HG02571 (cell line): ENCODE measurements around the gene DIAPH1.
"Not testable (repeated sequence)": the region's sequence is repeated elsewhere in the genome, so short reads cannot be mapped to it uniquely, and the experiment has no call there.

ENCODE experiments used
- ATAC-seq: cut with Tn5 transposase; IDR thresholded peaks from one replicate; pipeline ENCODE4 v1.9.1; 2021; ENCODE audit warnings: mild to moderate bottlenecking, moderate library complexity; ENCODE audit not compliant: unreplicated experiment

The DIAPH1 gene

DNA sequence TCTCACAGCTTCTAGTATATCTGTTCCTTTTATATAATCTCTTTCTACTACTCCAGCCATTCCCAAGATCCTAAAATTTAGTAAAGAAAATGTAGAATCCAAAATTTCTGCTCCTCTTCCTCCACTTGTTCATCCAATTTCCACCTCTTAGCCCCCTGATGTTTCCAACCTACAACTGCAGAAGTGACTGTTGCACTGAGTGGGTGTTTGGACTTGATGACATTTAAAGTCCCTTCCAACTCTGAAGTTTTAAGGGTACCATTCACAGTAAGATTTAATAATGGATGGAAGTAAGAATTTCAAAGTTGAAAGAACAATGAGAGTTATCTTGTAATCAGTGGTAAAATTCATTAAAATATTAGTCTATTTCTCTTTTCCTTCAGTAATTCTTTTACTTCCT, 5.5 kb downstream of the DIAPH1 start:
- no peak for ATAC-seq

DNA sequence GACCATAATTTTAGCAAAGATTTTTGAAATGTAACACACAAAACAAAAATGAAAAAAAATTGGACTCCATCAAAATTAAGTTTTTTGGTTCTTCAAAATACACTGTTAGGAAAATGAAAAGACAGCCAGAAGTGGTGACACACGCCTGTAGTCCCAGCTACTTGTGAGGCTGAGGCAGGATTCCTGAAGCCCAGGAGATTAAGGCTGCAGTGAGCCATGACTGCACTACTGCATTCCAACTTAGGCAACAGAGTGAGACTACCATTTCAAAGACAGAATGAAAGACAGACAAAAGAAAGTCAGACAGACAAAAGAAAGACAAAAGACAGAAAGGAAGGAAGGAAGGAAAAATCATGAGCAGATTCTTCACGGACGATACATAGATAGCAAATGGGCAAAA, 7.5 kb downstream of the DIAPH1 start:
- no peak for ATAC-seq

DNA sequence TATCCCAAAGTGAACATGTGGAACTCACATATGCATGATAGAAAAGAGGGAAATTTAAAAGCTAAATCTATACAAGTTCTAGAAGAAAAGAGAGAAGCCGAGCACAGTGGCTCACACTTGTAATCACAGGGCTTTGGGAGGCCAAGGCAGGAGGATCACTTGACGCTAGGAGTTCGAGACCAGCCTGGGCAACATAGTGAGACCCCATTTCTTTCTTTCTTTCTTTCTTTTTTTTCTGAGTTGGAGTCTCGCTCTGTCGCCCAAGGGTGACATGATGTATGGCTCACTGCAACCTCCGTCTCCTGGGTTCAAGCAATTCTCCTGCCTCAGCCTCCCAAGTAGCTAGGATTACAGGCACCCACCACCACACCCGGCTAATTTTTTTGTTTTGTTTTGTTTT, 8.9 kb downstream of the DIAPH1 start:
- not testable (repeated sequence) for ATAC-seq

DNA sequence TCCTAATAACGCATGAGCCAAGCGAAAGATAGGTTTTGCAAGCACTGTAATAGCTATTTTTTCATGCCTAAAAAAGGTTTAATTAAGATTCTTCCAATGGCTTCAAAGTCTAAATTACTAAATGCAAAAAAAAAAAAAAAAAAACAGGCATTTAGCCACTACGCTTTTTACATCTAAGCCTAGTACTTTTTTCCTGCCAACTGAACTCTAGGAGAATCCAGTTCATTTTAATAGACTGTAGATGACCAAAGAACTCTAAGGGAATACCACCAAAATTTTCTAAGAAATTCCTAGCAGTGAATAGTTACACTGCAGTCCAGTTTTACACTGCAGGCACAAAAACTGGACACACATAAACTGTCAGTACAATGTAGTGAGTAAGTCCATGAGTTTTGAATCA, 9.8 kb downstream of the DIAPH1 start:
- no peak for ATAC-seq

DNA sequence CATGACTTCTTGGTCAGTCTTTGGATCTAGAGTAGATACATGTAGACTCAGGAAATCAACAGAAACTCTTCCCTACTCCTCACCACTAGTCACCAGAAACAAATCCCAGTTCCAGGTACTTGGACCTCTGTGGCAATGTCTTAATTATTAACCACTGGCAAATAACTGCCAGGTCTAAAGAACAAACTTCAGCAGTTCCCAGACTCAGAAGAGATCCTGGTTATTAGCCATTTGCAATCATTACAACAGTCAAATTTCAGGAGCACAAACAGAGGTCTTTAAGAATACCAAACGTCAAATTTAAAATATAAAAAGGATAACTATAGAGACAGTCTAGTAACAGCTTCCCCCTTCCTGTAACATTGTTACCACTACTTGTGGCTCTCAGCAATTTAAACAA, 10.2 kb downstream of the DIAPH1 start:
- no peak for ATAC-seq

DNA sequence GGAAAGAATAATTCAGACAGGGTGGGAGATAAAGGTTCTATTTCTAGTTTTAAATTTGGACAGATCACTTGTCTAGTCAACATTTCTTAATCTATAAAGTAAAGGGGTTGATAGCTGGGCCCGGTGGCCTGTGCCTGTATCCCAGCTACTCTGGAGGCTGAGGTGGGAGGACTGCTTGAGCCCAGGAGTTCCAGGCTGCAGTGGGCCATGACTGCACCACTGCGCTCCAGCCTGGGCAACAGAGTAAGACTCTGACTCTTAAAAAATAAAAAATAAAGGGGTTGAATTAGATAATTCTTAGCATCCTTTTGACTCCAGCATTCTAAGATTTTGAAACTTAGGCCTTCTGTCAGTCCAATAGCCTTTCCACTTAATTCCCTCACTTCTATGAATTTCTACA, 10.8 kb downstream of the DIAPH1 start:
- ATAC-seq: no peak

DNA sequence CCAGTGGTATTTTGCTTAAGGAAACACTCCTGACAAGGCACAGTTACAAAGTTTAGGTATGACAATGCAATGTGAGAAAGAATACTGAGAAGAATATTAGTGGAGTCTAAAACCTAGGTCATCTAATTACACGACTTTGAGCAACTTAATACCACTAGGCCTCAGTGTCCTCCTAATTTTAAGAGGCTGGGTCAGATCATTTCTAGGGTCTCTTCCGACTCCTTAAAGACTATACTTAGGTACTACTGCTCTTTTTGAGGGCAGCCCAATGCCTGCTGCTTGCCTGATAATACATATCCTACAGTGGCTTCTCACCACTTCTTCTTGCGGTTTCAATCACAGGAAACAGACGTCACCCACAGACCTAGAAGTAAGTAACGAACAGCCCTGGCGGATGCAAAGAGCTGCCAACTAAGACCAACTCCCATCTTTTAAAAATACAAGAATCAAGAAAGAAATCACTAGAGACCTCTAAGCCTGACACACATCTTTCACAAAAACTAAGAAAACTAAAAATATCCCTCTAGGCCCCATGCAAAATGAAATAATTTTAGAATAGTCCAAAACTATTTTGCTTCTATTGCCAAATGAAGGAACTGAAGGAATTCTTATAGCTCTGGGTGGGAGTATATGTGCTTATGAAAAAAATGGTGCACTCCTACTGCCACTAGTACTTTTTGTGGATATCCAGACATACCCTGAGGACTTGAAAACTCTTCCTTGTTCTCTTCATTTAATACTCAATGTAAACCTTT, 13.1 kb downstream of the DIAPH1 start:
- ATAC-seq: peak; percentile 98

DNA sequence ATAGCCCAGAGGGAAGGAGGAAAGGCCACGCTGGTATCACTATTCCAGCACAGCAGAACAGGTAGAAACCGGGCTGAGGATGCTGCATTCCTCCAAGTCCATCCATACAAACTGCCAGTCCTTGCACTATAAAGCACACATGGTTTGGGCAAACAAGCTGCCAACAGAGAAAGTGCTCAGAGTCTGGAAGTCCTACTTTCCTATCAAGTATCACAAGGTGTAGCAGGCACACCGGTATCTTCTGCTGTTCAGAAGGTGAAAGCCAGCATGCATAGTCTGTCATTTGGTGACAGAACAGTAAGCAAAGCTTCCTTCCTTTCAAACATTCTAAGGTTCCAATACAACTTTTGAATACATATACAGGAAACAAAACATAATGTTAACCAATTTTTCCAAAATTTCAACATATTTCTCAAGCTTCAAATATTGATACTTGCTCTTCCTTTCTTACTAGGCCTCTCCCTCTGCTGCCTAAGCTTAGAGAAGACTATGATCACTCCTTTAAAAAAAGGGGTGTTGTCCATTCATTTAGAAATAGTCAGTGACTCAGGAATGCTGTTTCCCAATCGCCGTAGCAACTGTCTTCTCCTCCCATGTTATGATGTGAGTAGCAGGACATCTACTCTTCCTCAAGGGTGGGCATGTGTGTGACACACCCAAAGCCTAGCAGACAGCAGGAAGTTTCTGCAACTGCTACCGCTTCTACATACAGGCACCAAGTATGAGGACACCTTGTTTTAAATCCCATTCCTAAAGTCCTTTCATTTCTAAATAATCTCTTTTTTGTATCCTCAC, 14.7 kb downstream of the DIAPH1 start:
- no peak for ATAC-seq

DNA sequence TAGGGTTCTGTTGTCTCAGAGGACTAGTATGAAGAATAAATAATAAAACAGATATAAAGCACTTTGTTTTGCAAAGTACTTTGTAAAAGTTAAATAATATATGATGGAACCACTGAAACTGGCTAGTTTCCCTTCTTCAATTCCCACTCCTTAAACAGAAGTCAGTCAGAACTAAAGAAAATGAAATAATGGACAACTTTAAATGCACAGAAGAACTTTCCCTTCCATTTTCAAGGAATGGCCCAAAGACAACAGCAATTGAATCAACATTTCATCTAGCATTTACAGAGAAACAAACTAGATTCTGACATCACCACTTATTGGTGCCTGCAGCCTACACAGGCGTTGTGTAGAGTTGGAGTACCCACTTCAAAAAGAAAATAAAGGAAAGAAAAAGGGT, 16.2 kb downstream of the DIAPH1 start:
- ATAC-seq: no peak

DNA sequence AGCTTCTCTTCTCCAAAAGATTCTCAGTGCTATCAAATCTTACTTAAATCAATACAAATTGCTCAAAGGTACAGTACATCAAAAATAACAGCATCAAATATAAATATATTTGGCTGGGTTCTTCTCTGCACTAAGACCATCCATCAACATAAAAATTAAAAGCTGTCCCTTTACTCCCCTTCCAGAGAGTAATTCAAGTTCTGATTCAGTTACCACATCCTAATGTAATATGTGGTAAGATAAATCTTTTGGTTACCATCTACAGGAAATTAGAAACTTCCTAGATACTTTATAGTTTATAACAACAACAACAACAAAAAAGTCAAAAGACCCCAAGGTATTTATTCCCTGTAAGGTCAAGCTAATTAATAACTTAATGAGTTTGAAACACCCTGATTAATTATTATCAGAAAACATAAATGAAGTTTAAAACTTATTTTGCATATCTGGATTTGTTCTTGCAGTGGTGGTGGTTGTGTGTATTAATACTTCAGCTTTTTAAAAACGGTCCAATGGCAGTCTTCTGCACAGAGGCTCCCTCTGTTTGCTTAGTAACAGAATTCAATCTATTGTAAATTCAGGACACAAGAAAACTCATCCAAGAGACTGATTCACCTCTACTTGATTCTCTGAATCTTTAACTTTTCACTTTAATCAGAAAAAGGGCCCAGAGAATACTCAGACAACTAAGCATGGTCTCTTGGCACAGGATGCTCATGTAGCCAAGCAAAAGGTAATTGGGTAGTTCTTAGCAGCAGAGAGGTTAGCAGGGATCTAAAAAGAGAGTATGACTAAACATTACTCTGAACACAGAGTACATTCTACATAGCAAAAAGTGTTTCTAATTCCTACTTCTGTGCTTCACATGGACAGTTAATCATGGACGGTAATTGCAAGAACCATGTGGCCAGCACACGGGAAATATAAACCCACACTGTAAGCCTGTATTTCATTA, 20.1 kb downstream of the DIAPH1 start:
- no peak for ATAC-seq

DNA sequence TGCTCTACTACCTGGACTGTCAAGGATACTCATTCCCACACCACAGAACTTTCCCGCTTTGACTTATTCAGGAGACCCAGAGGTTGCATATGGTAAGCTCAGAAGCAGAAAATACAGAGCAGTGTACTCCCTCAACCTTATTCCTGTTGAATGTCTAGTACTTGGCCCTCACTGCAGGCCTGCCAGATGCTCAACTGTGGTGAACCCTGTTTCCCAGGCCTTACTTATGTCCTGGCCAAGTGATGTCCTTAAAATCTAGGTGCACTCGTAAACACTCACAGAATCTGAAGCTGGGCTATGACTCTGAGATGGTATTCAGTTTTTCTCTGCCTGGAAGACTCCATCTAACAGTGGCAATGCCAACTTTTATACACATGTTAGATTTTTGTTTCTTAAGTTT, 21.0 kb downstream of the DIAPH1 start:
- no peak for ATAC-seq

DNA sequence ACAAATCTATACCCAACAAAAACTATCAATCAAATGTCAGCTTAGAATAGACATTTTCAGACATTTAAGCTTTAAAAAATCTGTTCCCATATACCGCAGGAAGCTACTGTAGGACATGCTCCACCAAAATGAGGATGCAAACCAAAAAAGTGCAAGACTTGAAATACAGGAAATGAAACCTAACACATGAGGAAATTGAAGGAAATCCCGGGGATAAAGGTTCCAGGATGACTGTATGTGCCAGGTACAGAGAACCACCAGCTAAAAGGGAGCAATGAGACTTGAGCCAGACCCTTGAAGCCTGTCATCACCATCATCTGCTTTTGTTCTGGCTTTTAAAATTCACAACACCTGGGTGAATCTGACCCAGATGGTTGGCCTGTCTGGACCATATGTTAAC, 21.4 kb downstream of the DIAPH1 start:
- no peak for ATAC-seq

DNA sequence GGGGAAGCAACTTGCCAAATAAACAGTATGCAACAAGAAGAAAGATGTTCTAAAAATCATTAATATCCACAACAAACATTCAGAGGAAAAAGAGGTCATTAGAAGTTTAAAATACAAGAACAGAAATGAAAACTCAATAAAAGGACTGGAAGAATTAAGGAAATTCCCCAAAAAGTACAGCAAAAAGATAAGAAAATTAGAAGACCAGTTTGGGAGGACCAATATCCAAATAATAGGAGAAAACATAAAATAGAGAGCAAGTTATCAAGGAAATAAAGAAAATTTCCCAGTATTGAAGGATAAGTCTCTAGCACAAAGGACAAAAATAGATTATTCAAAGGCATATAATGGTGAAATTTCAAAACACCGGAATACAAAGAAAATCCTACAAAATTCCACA, 21.9 kb downstream of the DIAPH1 start:
- no peak for ATAC-seq

DNA sequence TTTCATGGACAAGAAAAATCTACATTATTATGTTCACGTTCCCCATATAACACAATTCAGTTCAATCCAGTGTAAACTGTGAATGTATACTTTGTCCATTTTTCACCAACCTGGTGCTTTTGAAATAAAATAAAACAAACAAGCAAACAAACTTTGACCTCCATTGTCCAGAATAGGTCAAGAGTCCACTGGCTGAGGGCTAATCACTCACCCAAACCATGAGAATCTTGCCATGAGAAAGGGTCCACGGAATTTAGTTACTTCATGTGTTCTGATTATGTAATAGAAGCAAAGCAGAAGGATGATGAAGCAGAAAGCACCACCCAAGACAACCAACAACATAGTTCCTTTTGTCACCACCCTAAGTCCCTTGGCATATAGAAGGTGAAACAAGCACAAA, 28.7 kb downstream of the DIAPH1 start:
- no peak for ATAC-seq

DNA sequence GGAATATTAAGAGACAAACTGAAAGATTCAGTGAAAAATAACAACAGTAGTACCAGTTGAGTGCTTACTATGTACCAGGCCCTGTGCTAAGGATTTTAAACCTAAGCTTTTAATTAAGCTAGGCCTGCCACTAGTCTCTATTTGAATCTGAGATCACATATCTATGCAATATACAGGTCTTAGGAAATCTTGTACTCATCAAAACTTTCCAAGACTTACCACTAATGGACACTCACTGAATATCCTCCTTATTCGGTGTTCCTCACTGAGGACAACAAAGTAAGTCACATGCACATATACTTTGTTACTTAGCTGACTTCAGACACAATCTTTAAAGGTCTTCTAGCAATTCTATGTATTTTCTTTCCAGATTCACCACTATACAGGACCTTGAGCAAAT, 32.6 kb downstream of the DIAPH1 start:
- no peak for ATAC-seq

DNA sequence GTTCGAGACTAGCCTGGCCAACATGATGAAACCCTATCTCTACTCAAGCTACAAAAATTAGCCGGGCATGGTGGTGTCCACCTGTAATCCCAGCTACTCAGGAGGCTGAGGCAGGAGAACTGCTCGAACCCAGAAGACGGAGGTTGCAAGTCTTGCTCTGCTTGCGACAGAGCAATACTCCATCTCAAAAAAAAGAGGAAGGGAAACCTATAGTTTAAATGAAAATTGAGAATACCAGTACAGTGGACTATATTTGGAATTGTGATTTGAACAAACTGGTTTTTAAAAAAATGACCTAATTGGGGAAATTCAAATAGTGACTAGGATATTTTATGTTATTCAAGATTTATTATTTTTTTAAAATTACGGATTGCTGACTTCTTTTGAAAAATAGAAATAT, 33.2 kb downstream of the DIAPH1 start:
- no peak for ATAC-seq

DNA sequence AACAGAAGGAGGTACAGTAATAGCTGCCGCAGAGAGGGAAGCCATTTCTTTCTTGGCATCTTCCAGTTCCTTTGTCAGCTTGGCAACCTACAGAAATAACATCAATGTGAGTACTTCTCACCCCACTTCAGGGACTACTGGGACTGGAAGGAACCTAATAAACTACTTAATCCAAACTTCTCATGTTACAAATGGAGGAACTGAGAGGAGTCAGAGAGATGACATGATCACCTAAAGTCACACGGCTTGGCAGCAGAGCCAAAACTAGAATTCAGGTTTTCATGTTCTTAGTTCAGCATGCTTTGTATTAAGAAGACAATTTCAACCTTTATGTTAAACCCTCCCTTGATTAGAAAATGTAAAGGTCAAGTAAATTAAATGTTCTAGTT, 44.7 kb downstream of the DIAPH1 start:
- no peak for ATAC-seq

DNA sequence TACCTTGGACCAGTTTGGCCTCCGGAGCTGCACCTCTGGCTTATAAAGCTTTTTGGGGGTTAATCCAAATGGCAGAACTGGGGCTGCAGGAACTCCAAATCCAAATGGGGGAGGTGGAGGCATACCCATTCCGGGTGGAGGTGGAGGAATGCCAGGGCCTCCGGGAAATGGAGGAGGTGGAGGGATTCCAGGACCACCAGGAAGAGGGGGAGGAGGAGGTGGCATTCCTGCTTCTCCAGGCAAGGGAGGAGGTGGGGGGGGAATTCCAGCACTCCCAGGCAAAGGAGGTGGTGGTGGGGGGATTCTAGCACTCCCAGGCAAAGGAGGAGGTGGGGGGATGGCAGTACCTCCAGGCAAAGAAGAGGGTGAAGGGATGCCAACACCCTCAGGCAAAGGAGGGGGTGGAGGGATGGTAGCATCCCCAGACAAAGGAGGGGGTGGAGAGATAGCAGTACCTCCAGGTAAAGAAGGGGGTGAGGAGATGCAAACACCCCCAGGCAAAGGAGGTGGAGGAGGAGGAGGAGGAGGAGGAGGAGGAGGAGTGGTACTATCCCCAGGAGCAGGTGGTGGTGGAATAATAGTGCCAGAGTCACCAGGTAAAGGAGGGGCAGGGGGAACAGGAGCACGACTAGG, 45.2 kb downstream of the DIAPH1 start:
- ATAC-seq: no peak

DNA sequence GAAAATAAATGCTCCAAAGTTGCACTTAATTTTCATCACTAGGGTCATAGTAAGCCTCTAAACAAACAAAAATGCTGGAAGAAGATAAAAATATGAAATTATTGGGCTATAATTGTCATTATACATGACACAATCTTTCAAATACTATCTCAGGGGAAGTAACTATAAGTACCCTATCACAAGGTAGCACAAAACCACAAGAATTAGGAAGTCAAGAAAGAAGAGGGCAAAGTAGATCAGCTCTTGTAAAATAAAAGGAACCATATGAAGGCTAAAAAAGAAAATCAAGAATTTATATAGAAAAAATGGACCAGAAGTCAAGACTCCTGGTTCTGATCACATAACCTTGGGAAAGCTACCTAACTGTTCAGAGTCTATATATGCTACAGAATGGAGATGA, 48.1 kb downstream of the DIAPH1 start:
- ATAC-seq: no peak

DNA sequence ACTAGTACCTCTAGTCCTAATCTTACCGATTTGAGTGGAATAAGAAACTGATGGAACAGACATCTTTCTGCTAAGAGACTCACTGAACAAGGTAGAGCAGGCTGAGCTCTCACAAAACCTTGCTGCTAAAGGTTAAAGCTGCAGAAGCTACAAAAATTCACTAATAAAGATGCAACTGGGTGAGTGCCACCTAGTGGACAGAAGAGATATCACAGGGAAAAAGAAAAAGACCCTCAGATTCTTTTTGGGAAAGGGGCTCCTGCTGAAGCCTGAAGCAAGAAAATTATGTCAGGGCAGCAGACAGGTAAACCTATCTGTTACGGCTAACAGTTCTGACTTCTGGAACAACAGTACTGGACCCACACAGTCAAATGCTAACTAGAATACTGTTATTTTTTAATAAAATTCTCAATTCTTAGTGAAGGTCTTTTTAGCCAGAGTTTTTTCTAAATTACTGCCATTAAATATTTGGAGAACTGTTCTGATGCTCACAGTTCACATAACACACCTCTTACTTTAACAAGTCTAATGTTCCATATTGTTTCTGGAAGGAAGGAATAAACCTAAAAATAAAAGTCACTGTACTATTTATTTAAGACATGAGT, 51.2 kb downstream of the DIAPH1 start:
- ATAC-seq: no peak
